HepG2 (cell line): Measurements from ENCODE around the gene ICAM2. TPM values are rescaled to one million over a fixed set of nuclear protein-coding genes. Genes with fewer than 3 reads are reported as not detected.
A peak's percentile ranks its signal among the peaks of the same experiment; 100 is the strongest.

Experiments
- ARID2 ChIP-seq: sonication (generic); formaldehyde crosslinking; IDR thresholded peaks from 2 replicates; pipeline ENCODE4 v1.8.1; 2022; ENCODE audit warnings: mild to moderate bottlenecking, missing genetic modification reagents, borderline replicate concordance
- FOXM1 ChIP-seq: sonication (generic); formaldehyde crosslinking; IDR thresholded peaks from 2 replicates; pipeline ENCODE4 v1.5.0; 2020; ENCODE audit warnings: missing genetic modification reagents
- GTF3A ChIP-seq: sonication (generic); formaldehyde crosslinking; conservative IDR thresholded peaks from 2 replicates; pipeline ENCODE4 v1.4.0; 2020; ENCODE audit warnings: mild to moderate bottlenecking, missing genetic modification reagents
- HNF4A ChIP-seq: sonication (generic); formaldehyde crosslinking; IDR thresholded peaks from 2 replicates; pipeline ENCODE4 v1.4.0; 2020; ENCODE audit warnings: missing genetic modification reagents
- MAZ ChIP-seq, 2 experiments: sonication (generic) in 1 of 2; formaldehyde crosslinking in 1 of 2; IDR thresholded peaks; 2 replicates each; pipeline versions ENCODE4 v1.5.0 to v1.6.1; 2012 to 2020; ENCODE audit warnings: low read depth in 2 of 2, mild to moderate bottlenecking in 2 of 2, borderline replicate concordance in 1 of 2, improper control_type of control experiment in 1 of 2, low read length in 1 of 2, missing genetic modification reagents in 1 of 2, moderate library complexity in 1 of 2
- MTA3 ChIP-seq: sonication (generic); formaldehyde crosslinking; IDR thresholded peaks from 2 replicates; pipeline ENCODE4 v1.4.0; 2020; ENCODE audit warnings: missing genetic modification reagents
- MXI1 ChIP-seq: IDR thresholded peaks from 3 replicates; pipeline ENCODE4 v1.6.1; 2012; ENCODE audit warnings: low read depth, low read length, inconsistent platforms, borderline replicate concordance
- NCOA5 ChIP-seq: sonication (generic); formaldehyde crosslinking; IDR thresholded peaks from 2 replicates; pipeline ENCODE4 v1.4.0; 2020; ENCODE audit warnings: missing genetic modification reagents
- PPARG ChIP-seq: conservative IDR thresholded peaks from 2 replicates; pipeline ENCODE4 v1.6.1; 2016; ENCODE audit warnings: missing biosample characterization, missing genetic modification reagents
- RBM39 ChIP-seq: fragments of 200-400 bp; formaldehyde crosslinking; IDR thresholded peaks from one replicate; pipeline ENCODE4 v1.6.1; 2018; ENCODE audit warnings: antibody characterized with exemption, mild to moderate bottlenecking, low read depth, low read length; ENCODE audit not compliant: poor library complexity, severe bottlenecking
- TMF1 ChIP-seq: sonication (generic); formaldehyde crosslinking; IDR thresholded peaks from 2 replicates; pipeline ENCODE4 v1.8.1; 2022; ENCODE audit warnings: low read depth, missing genetic modification reagents
- U2AF2 ChIP-seq: fragments of 200-400 bp; formaldehyde crosslinking; IDR thresholded peaks from 2 replicates; pipeline ENCODE4 v1.6.1; 2017; ENCODE audit warnings: low read depth, mild to moderate bottlenecking, low read length
- ZBTB37 ChIP-seq: sonication (generic); formaldehyde crosslinking; IDR thresholded peaks from 2 replicates; pipeline ENCODE4 v1.4.0; 2020; ENCODE audit warnings: mild to moderate bottlenecking, missing genetic modification reagents
- ZBTB7A ChIP-seq: sonication (generic); formaldehyde crosslinking; IDR thresholded peaks from 2 replicates; pipeline ENCODE4 v1.8.0; 2022; ENCODE audit warnings: mild to moderate bottlenecking, missing genetic modification reagents
- ZC3H4 ChIP-seq: sonication (generic); formaldehyde crosslinking; IDR thresholded peaks from 2 replicates; pipeline ENCODE4 v1.4.0; 2020; ENCODE audit warnings: missing genetic modification reagents, borderline replicate concordance
- ZNF274 ChIP-seq: sonication (generic); formaldehyde crosslinking; IDR thresholded peaks from 2 replicates; pipeline ENCODE4 v1.5.1; 2020; ENCODE audit warnings: mild to moderate bottlenecking, missing genetic modification reagents
- ZNF383 ChIP-seq: sonication (generic); formaldehyde crosslinking; IDR thresholded peaks from 2 replicates; pipeline ENCODE4 v1.4.0; 2020; ENCODE audit warnings: missing genetic modification reagents, mild to moderate bottlenecking, borderline replicate concordance
- ZNF558 ChIP-seq: sonication (generic); formaldehyde crosslinking; IDR thresholded peaks from 2 replicates; pipeline ENCODE4 v1.9.0; 2022; ENCODE audit warnings: mild to moderate bottlenecking, missing genetic modification reagents, borderline replicate concordance
- ZNF781 ChIP-seq: sonication (generic); formaldehyde crosslinking; IDR thresholded peaks from 2 replicates; pipeline ENCODE4 v1.5.1; 2020; ENCODE audit warnings: borderline replicate concordance, mild to moderate bottlenecking, missing genetic modification reagents; ENCODE audit errors: not compliant biosample characterization
- ZSCAN22 ChIP-seq: sonication (generic); formaldehyde crosslinking; IDR thresholded peaks from 2 replicates; pipeline ENCODE4 v1.4.0; 2020; ENCODE audit warnings: mild to moderate bottlenecking, missing genetic modification reagents
- polyA plus RNA-seq, 8 experiments: library from polyadenylated mRNA; depleted of rRNA in 3 of 8; stranded (reverse) in 7 of 8; unstranded in 1 of 8; fragments of >200 nt; fragmentation: Illumina TruSeq in 4 of 8; extraction: Trizol in 4 of 8; gene quantifications; 2 replicates each; pipeline versions ENCODE4 v1.2.1 to v1.2.3, GENCODE V29; 2011 to 2016; ENCODE audit warnings: low read depth in 4 of 8, missing spikeins in 1 of 8, mixed read lengths in 1 of 8; ENCODE audit not compliant: insufficient read depth in 1 of 8
- total RNA-seq, 5 experiments: library from RNA; depleted of rRNA; stranded (reverse); fragments of >200 nt; fragmentation: Illumina TruSeq; extraction: Trizol; gene quantifications; 2 replicates each; pipeline ENCODE4 v1.2.3, GENCODE V29; 2016; ENCODE audit warnings: low read depth in 1 of 5
- TF ChIP-seq, protein P1 (sequence below): sonication (generic); formaldehyde crosslinking; IDR thresholded peaks from 2 replicates; pipeline ENCODE4 v1.5.1; 2020; ENCODE audit warnings: mild to moderate bottlenecking, missing genetic modification reagents
- TF ChIP-seq, protein P2 (sequence below): sonication (generic); formaldehyde crosslinking; IDR thresholded peaks from 2 replicates; pipeline ENCODE4 v1.5.0; 2020; ENCODE audit warnings: missing genetic modification reagents, mild to moderate bottlenecking, borderline replicate concordance
- TF ChIP-seq, protein P3 (sequence below): sonication (generic); formaldehyde crosslinking; IDR thresholded peaks from 2 replicates; pipeline ENCODE4 v1.4.0; 2020; ENCODE audit warnings: mild to moderate bottlenecking, low read depth, missing genetic modification reagents

ICAM2 gene
- total and polyA plus RNA-seq, 2 of the 13 experiments (the other 11 are each of a cell fraction or from before 2014, with no cell fraction given), result 10.9 to 20.8 TPM

DNA sequence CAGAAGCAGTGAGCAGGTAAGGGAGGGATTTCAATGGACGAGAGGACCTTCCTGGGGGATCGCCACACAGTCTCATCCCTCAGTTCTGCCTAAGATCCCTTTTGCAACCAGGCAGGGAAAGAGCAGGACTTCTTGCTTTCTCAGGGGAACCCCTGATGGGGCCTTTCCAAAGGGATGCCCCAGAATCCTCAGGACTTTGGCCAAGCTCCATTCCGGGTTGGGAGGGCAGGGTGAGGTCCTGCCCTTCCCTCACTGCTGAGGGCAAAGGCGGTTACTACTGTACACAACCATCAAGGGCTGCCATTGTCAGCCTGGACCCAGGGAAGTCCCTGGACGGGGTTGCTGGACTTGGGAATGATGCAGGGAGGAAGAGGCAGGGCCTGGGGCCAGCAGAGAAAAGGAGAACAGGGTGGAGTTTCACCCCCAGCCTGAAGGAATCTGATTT is 12.6 kb downstream of the ICAM2 start (continued):
- TF ChIP-seq ZC3H4, result no peak
- 0 out of 2 replicates have a peak, but pooled peaks have one; percentile 16 for TF ChIP-seq PPARG
- no peak for TF ChIP-seq ZNF383
- TF ChIP-seq FOXM1 (CRISPR knock-in tag), result no peak
- no peak for TF ChIP-seq ZNF781
- TF ChIP-seq ZNF558 (CRISPR knock-in tag), result no peak
- no peak for TF ChIP-seq ZNF274 (CRISPR knock-in tag)
- no peak for TF ChIP-seq TMF1
- TF ChIP-seq, protein P1, sequence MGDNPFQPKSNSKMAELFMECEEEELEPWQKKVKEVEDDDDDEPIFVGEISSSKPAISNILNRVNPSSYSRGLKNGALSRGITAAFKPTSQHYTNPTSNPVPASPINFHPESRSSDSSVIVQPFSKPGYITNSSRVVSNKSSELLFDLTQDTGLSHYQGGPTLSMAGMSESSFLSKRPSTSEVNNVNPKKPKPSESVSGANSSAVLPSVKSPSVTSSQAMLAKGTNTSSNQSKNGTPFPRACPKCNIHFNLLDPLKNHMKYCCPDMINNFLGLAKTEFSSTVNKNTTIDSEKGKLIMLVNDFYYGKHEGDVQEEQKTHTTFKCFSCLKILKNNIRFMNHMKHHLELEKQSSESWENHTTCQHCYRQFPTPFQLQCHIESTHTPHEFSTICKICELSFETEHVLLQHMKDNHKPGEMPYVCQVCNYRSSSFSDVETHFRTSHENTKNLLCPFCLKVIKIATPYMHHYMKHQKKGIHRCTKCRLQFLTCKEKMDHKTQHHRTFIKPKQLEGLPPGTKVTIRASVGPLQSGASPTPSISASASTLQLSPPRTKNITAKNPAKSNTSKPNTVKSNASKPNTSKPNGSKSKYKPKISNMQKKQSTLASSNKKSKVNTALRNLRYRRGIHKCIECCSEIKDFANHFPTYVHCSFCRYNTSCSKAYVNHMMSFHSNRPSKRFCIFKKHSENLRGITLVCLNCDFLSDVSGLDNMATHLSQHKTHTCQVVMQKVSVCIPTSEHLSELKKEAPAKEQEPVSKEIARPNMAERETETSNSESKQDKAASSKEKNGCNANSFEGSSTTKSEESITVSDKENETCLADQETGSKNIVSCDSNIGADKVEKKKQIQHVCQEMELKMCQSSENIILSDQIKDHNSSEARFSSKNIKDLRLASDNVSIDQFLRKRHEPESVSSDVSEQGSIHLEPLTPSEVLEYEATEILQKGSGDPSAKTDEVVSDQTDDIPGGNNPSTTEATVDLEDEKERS (CRISPR knock-in tag), result no peak
- no peak for TF ChIP-seq MAZ (IDR thresholded peaks at IDR 0.05; ENCODE audit: borderline replicate concordance, low read depth, low read length)
- no peak for TF ChIP-seq MAZ (CRISPR knock-in tag; IDR thresholded peaks at IDR 0.05; ENCODE audit: low read depth)
- TF ChIP-seq, protein P2, sequence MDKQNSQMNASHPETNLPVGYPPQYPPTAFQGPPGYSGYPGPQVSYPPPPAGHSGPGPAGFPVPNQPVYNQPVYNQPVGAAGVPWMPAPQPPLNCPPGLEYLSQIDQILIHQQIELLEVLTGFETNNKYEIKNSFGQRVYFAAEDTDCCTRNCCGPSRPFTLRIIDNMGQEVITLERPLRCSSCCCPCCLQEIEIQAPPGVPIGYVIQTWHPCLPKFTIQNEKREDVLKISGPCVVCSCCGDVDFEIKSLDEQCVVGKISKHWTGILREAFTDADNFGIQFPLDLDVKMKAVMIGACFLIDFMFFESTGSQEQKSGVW, result no peak
- TF ChIP-seq HNF4A, result peak; percentile 84
- no peak for TF ChIP-seq MXI1
- no peak for TF ChIP-seq NCOA5
- TF ChIP-seq U2AF2, result no peak
- TF ChIP-seq ARID2, result no peak
- no peak for TF ChIP-seq GTF3A (CRISPR knock-in tag)
- no peak for TF ChIP-seq MTA3
- TF ChIP-seq RBM39, result no peak
- TF ChIP-seq, protein P3, sequence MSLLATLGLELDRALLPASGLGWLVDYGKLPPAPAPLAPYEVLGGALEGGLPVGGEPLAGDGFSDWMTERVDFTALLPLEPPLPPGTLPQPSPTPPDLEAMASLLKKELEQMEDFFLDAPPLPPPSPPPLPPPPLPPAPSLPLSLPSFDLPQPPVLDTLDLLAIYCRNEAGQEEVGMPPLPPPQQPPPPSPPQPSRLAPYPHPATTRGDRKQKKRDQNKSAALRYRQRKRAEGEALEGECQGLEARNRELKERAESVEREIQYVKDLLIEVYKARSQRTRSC (CRISPR knock-in tag), result no peak
- no peak for TF ChIP-seq ZBTB7A (CRISPR knock-in tag)
- TF ChIP-seq ZSCAN22 (CRISPR knock-in tag), result no peak
- no peak for TF ChIP-seq ZBTB37 (CRISPR knock-in tag)
